CMK (cell line): ENCODE results near the gene TLDC2.
A peak's percentile ranks its signal among the peaks of the same experiment; 100 is the strongest.
"Not testable (repeated sequence)": the region's sequence is repeated elsewhere in the genome, so short reads cannot be mapped to it uniquely, and the experiment has no call there.

Source experiments
- DNase-seq: peaks from one replicate; pipeline ENCODE4 v3.0.0-alpha.2; 2010; ENCODE audit warnings: low read depth

Gene TLDC2

DNA sequence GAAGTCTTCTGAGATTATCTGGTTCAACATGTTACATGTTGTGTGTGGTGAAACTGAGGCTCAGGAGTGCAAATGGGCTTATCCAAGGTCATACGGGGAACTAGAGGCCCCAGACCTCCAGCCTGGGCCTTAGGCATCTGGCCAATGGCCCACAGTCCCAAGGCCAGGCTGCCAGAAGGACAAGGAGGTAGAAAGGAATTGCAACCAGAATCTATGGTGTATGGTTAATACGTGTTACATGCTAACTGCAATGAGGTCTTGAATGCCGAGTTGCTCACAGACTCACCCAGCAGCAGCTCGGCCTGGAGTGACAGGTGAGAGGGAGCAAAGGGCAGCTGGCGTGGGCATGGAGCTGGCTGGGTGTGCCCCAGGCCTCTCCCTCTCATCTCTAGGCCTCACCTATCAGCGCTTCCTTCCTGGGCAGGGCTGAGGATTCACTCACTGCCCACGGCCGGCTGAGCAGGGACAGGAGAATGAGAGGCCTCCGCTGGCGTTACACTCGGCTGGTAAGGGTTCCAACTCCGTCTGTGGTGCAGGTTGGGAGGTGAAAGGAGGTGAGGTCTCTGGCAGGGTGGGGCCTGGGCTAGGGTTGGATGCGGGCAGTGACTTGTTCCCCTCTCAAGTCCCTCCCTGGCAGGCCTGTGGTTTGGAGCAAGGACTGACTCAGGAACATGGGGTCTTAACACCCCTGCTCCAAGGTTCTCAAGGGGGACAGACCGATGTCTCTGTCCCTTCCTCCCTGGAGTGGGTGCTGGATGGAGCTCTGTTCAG lies at the start of gene TLDC2:
Gene TLDC2, plus strand, starts transcription at position 437 of the 771 bp plus-strand sequence. Its CDS starts 37 bp downstream, at position 474.
- no peak for DNase-seq

DNA sequence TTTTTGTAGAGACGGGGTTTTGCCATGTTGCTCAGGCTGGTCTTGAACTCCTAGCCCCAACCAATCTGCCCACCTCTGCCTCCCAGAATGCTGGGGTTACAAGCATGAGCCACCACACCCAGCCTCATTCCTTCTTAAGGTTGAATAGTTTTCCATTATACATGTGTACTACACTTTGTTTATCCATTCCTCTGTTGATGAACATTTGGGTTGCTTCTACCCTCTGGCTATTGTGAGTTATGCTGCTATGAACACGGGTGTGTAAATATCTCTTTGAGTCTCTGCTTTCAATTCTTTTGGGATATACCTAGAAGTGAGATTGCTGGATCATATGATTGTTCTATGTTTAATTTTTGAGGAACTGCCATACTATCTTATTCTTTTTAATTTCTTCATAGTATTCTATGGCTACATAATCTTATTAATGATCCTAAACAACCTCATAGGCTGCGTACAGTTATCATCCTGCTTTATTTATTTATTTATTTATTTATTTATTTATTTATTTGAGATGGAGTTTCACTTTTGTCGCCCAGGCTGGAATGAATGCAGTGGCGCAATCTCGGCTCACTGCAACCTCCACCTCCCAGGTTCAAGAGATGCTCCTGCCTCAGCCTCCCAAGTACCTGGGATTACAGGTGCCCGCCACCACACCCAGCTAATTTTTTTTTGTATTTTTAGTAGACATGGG lies 49.2 kb upstream of the TLDC2 start:
- no peak for DNase-seq

DNA sequence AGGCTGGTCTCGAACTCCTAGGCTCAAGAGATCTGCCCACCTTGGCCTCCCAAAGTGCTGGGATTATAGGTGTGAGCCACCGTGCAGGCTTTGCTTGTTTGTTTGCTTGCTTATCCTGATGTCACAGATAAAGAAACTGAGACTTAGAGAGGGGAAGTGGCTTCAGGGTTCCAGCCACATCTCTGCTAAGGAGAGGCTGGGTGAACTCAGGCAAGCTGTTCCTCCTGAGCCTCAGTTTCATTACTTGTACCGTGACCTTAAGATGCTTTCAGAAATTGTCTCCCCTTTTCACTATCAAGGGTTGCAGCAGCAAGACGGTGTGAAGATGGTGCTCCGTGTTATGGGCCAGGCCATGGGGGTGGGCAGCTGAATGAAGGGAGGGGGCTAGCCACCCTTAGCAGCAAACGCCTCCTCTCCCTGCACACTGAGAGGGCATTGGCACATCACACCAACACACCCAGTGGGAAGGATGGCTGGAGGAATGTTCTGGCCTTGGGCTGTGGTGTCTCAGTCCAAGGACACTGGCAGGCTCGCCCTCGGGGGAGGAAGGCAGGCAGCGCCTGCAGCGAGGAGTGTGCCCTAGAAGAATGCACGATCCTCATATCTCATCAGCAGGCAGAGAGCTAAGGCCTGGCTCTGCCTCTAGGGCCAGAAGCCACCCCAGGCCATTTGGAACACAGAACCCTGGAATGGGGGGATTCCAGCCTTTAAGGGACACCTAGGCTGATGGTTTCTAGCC lies 48.2 kb upstream of the TLDC2 start:
- no peak for DNase-seq

DNA sequence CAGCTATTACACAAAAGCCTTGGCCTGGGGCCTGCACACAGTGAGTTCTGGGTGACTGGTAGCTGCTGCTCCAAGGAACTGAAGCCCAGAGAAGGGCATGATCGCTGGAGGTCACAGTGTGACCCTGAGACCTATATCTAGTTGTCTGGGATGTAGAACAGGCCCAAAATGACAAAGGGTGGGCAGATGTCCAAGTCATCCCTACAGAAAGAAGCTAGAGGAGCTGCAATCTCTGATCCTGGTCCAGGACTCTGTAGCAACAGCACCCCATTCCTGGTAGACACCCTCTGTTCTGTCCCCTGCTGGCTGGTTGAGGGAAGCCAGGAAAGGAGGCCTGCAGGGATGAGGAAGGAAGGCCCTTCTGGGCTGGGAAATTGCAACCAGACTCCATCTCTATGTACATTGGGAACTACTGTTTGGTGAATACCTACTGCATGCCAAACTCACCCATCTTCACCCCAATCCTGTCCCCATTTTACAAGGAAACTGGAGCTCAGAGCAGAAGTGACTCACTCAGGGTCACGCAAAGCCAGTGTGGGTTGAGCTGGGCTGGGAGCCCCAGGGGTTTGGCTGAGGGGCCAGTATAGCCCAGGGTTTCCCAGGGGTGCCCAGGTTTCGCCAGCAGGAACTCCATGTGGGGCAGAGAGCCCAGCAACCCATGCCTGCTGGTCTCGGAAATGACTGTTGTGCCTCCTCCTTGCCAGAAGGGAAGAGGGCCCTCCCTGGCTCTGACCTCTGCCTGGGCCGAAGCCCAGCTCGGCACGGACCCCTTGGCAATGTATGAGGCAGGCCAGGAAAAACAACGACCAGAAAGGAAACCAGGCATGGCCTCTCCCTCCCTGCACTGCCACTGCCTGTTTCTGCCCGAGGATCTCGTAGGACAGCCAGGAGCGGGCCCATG lies 44.9 kb upstream of the TLDC2 start:
- DNase-seq, result no peak

DNA sequence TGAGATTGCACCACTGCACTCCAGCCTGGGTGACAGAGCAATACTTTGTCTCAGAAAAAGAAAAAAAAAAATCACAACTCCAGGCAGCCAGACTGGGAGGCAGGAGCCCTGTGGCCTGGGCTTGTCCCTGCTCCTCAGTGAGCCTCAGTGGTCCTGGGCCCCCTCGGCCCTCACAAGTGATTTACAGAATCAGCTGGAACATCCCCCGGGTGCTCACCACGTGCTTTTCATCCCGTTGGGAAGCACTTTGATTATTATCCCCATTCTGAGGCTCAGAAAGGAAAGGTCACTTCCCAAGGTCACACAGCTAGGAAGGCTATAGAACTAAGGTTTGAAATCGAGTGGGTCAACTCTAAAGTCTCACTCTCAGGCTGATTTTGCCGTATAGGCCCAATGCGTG lies 43.1 kb upstream of the TLDC2 start:
- DNase-seq, result no peak

DNA sequence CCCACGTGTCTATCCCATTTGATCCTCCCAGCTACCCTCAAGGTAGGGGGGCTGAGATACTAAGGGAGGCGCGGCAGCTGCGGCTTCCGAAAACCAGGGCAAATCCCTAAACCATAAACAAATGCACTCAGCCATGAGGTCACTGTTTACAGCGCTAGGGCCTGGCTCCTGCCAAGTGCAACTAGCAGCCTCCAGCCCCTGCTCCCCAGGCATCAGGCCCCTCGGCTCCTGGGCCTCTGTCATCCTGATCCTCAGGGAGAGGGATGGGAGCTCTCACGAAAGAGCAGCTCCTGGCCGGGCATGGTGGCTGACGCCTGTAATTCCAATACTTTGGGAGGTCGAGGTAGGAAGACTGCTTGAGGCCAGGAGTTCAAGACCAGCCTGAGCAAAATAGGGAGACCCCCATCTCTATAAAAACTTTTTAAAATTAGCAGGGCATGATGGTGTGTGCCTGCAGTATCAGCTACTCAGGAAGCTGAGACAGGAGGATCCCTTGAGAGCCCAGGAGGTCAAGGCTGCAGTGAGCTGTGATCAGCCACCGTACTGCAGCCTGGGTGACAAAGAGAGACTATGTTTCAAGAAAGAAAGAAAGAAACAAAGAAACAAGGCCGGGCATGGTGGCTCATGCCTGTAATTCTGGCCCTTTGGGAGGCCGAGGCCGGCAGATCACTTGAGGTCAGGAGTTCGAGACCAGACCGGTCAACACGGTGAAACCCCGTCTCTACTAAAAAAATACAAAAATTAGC lies 42.5 kb upstream of the TLDC2 start:
- no peak for DNase-seq

DNA sequence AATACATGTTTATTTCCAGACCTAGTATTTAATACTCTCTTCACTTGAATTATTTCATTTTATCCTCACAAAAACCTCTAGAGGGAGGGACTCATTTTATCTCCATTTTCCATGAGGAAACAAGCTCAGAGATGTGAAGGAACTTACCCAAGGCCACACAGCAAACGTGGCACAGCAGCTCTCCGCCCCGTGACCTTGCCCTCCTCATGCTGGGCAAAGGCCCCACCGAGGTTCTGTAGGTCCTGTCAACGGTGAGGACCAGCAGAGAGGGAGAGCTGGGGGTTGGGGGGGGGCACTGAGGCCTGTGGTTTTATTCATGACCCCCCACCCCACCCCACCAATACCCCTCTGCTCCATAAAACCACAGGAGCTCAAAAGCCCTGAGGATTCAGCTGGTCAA lies 40.9 kb upstream of the TLDC2 start:
- DNase-seq, result no peak

DNA sequence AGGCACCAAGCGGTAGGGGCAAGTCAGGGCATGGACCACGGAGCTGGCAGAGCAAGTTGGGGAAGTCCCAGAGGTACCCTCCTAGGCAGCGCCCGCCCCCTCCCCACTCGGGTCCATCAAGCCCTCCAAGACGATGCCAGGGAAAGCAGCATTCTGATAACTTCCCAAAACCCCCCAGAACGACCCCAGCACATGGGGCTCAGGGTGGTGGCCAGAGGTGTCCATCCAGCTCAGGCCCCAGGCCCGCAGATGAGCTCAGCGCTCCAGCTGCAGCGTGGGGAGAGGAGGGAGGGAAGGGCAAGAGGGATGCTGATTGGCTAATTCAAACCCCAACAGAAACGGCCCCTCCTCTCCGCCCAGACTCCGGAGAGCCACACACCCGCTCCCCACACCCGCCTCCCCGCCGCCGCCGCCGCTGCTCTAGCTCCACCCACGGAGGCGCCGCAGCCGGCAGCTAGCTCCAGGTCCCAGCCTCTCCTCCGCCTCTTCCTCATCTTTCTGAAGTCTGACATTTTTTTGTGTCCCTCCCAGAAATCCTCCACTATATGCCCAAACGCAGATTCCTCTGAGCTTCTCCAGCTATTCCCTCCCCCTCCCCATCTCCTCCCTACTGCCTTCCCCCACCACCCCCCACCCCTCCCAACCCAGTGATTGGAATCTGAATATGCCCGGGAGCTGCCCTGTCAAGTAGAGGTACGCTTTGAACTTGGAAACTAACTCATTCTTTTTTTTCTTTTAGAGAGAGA lies 40.3 kb upstream of the TLDC2 start:
- DNase-seq, result peak; percentile 90

DNA sequence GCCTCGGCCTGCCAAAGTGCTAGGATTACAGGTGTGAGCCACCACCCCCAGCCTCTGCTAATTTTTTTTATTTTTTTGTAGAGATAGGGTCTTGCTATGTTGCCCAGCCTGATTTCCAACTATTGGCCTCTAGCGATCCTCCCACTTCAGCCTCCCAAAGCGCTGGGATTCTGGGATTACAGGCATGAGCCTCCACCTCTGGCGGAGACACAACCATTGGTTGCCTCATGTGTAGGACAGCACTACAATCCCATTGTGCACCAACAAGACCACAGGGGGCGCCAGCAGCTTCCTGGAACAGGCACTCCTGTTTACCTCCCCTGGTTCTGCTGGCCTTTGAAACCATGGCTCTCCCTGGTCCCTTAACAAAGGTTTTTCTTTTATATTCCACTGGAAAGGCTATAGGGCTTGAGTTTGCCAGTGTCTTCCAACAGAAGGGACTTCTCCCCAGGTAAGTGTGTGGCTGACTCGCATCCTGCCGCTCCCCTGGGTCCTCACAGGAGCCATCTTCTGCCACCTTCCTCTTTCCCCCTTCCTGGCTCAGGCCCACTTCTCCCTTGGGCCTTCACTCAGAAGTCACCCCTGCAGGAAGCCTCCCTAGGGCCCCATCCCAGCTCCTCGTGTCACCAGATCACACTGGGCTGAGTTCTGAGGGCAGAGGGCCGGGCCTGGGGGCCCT lies 39.2 kb upstream of the TLDC2 start:
- peak; percentile 58 for DNase-seq

DNA sequence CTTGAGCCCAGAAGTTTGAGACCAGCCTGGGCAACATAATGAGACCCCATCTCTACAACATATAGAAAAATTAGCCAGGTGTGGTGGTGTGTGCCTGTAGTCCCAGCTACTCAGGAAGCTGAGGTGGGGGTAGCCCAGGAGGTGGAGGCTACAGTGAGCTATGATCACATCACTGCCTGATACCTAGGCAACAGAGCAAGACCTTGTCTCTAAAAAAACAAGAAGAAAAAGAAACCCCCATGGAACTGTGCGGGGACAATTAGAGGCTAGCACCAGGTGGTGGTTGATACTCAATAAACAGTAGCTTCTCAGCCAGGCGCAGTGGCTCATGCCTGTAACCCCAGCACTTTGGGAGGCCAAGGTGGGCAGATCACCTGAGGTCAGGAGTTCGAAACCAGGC lies 37.6 kb upstream of the TLDC2 start:
- not testable (repeated sequence) for DNase-seq

DNA sequence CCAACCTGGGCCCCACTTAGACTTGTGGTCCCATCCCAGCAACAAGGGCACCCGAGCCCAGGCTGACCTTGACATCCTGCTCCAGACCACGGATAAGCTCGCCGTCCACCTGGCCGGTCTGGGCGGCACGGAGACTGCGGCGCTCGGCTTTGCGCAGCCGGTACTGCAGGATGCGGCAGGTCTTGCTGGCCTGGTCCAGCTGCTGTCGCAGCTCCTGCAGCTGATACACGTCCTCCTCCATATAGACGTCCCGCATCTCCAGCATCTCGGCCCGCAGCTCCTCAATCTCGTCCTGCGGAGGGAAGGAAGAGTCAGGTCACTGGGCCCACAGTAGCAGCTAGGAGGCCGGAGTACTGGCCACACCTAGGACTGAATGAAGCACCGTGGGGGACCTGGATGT lies 36.8 kb upstream of the TLDC2 start:
- no peak for DNase-seq

DNA sequence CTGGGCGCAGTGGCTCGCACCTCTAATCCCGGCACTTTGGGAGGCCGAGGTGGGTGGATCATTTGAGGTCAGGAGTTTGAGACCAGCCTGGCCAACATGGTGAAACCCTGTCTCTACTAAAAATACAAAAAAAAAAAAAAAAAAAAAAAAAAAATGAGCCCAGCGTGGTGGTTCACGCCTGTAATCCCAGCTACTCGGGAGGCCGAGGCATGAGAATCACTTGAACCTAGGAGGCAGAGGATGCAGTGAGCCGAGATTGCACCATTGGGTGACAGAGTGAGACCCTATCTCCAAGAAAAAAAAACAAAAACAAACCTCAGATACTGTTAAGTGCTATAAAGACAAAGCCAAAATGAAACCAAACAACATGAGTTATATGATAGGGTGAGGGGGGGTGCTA lies 34.9 kb upstream of the TLDC2 start:
- not testable (repeated sequence) for DNase-seq

DNA sequence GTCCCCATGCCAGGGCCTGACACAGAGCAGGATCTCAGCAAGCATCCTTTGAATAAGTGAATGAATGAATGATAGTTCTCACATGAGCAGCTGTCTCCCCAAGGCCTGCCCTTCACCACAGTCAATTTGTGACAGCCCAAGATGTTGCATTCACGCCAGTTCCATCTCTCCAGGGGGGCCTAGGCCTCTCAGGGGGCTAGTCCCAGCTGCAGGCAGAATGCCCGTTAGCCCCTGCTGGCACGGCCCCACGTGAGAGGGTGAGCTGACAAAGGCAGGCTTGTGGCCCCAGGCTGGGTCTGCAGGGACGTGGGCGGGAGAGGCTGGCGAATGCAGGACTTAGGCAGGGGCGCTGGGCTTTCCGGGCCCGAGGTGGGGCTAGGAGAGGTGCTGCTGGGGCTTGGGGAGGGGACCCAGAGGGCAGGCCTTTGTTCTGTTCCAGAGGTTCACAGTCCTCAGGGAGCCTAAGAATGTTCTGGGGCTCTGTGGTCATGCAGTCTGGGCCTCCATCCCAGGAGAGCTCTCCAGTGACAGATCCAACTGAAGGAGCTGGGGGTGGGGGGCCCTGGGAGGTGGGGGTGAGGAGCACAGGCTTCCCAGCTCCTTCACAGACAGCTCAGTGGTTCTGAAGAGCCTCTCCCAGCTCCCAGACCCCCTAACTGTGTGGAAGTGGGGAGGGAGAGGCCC lies 30.5 kb upstream of the TLDC2 start:
- DNase-seq, result no peak

DNA sequence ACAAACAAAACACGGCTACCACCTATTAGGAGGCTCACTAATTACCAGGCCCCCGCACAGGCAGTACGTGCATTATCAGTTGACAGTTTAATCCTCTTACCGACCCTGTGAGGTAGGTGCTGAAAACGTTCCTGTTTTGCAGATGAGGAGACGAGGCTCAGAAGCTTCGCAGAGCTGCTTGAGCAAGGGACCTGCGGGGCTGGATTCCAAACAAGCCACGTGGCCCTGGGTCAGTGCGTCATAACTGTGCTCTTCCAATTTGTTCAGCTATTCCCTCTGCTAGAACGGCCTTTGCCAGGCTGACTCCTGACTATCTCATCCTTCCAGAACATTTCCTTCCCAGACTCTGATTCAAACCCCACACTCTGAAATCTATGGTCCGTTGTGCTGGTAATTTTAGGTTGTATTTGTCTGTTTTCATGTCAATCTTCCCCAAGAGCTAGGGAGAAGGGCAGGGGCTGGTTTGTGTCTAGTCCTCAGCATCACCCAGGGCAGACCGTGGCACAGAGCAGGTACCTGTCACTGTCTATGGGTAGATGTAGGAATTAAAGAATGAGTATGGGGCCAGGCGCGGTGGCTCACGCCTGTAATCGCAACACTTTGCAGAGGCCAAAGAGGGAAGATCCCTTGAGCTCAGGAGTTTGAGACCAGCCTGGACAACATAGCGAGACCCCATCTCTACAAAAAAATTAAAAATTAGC lies 28.8 kb upstream of the TLDC2 start:
- DNase-seq, result no peak

DNA sequence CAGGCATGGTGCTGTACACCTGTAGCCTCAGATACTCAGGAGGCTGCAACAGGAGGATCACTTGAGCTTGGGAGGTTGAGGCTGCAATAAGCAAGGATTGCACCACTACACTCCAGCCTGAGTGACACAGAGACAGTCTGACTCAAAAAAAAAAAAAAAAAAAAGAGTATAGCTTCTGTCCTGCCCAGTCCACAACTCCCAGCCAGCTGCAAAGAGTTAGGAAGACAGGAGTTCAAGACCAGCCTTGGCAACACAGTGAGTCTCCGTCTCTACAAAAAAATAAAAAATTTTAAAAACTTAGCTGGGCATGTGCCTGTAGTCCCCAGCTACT lies 28.3 kb upstream of the TLDC2 start:
- DNase-seq, result no peak

DNA sequence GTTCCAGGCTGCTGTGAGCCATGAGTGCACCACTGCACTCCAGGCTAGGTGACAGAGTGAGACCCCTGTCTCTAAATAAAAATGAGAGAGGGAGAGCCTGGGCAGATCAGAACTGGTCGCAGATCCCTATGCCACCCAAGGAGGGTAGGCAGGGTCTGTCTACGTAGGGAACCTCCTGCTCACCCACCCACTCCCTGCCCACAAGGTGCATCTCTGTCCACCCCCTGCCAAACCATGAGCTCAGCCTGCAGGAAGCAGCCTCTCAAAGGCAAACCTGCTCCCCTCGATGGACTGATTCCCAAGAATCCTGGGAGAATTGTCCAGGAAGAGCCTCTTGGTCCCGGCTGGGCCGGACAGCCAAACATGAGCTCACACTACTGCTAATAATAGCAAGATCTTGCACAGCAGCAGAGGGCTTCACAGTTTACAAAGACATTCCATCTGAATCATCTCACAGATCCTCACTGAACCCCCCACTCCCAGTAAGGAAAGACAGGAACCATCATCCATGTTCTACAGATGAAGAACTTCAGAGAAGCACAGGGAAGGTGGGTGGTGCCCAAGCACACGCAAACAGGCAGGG lies 27.8 kb upstream of the TLDC2 start:
- no peak for DNase-seq

DNA sequence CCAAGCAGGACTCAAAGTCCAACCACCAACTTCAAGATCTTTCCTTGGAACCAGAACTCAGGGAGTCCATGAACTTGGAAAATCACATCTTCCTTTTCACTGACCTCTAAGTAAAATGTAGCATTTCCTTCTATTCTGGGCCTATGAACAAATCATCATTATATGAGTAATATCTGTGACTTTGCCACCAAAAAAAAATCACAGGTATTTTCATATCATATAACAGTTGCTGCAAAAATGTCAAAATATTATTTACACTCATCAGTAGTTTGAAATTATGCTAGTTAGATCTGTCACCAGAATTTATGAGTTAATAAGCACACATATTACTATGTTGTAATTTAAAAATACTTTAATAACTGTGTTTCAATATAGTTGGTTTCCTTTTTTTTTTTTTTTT lies 27.3 kb upstream of the TLDC2 start:
- DNase-seq, result no peak

DNA sequence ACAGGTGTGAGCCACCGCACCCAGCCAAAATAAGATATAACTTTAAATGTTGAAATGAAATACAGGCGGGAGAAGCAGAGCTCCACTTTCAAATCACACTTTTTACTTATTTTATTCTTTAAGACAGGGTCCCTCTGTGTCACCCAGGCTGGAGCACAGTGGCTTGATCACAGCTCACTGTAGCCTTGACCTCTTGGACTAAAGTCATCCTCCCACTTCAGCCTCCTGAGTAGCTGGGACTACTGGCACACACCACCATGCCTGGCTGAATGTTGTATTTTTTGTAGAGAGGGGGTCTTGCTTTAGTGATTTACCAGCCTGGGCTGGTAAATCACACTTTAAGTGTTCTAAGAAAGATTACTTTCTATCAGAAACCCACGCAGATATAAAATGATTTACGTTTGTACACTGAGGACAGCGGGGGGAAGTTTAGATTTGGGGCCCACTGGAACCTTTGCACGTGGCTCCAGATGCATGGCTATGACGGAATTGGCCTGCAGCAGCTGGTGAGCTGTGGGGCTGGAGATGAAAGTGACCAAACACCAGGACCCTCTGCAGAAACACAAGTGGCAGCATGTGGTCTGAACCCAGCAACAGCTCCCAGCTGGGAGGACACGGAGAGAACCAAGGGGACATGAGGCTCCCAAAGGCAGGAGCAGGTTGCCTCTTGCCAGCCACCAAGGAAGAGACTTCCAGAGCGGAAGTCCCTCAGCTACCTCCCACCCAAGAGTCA lies 26.4 kb upstream of the TLDC2 start:
- no peak for DNase-seq
